SIG-M5 (cell line): ENCODE data around the gene TRUB2.
"Not testable (repeated sequence)": the region's sequence is repeated elsewhere in the genome, so short reads cannot be mapped to it uniquely, and the experiment has no call there.

ENCODE experiments used
- DNase-seq: peaks from one replicate; lab custom pipeline; 2025; lab: John Stamatoyannopoulos, UW

Gene TRUB2

DNA sequence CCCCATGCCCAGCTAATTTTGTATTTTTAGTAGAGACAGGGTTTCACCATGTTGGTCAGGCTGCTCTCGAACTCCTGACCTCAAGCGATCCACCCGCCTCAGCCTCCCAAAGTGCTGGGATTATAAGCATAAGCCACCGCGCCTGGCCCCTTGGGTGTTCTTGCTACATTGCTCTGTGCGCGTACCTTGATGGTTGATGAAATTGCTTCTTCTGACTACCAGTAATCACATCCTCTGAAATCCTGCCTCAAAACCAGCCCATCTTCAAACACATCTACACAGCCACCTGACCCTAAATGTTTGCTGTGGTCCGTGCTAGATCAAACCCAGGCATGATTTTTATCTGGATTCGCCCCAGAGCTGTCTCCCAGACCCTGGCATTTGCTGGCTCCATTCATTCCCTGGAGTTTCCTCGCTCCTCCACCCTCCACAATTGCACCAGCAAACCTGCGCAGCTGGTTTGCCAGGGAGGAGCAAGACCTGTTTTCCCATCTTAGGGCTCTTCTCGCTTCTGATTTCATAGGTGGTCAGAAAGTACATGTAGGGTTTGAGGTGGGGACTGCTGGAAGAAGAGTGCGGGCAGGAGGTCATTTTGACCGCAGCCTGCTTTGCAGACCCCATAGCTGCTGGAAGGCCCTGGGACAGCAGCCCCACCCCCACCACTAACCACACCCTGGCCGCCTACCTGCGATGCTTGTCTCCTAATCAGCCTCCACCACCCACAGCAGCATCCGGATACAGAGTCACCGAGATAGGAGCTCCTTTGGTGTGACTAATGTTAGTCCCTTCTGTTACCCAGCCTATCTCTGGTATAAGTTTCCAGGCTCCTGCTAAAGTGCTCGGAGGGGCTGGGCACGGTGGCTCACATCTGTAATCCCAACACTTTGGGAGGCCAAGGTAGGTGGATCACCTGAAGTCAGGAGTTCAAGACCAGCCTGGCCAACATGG is 23.4 kb downstream of the TRUB2 start:
- DNase-seq, result no peak

DNA sequence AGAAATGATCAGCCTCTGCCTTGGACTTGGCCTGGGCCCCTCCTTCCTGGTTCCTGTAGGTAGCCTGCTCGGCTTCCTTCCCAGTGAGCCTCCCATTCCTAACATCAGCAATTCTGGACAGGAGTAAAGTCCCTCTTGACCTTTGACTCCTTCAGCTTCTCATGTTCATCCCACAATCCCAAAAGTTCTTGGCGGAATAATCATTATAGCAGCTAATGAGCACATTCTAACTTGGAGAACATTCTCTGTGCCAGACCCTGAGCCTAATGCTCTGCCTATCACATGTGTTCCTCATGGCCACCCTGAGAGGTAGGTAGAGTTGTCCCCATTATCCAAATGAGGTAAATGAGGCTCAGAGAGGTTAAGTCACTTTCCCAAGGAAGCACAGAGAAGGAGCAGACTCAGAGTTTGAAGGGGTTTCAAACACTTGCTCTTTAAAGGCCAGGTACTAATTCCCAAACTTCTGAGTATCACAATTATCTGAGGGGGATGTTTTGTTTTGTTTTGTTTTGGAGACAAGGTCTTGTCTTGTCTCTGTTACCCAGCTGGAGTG is 24.9 kb downstream of the TRUB2 start:
- no peak for DNase-seq

DNA sequence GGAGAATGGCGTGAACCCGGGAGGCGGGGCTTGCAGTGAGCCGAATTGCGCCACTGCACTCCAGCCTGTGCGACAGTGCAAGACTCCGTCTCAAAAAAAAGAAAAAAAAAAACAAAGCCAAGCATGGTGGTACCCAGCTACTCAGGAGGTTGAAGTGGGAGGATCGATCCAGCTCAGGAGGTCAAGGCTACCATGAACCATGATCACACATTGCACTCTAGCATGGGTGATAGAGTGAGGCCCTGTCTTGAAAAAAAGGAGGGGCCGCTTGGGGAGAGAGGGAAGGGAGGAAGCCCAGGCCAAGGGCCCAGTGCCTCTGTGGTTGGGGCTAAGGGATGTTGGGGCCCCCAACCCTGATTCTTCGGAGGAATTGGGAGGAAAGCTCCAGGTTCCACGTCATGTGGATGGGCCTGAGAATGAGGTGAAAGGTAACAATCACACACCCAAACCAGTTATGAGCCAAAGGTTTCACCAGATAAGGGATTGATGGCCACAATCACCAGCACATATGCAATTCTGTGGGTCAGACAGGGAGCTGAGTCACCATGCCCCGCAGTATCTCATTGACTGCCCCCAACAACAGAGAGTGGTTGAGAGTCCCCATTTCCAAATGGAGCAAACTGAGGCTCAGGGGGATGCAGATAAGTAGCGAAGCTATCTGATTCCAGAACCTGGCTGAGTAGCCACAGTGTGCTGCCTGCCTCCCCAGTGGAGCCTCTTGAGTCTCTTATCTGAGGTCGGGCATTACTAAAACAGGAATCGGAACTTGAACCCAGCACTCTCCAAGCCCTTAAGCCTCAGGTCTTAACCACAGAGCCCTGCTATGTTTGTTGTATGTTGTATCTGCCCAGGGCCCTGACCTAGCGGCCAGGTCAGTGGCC is 25.7 kb downstream of the TRUB2 start:
- no peak for DNase-seq

DNA sequence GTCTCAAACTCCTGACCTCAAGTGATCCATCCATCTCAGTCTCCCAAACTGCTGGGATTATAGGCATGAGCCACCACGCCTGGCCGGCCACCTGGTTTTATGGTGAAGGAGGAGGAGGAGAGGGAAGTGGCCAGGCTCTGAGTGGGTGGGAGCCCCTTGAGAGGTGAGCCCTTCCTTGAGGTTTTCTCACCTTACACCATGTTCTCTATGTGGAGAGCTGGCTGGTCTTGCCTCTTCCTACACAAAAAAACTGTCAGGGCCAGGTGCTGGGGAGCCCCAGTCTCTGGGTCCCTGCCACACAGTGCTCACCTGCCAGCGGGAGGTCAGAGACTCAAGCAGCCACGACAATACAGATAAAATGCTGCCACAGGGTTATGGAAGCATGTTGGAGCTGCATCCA is 28.1 kb downstream of the TRUB2 start:
- DNase-seq, result no peak

DNA sequence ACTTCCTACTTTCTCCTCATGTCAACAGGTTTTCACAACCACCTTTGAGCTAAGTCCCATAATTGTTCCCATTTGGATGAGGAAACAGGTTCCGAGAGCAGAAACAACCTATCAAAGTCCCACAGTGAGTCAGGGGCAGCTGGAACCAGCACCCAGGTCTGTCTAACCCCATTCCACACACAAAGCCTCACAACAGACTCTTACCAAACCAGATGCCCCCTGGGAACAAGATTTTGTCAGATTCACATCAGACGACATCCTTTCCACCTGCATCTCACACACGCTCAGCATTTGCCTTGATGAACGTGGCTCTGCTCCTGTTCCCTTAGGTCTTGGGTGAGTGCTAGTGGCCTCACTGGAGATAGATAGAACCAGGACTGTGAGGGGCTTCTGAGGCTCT is 29.2 kb downstream of the TRUB2 start:
- DNase-seq, result no peak

DNA sequence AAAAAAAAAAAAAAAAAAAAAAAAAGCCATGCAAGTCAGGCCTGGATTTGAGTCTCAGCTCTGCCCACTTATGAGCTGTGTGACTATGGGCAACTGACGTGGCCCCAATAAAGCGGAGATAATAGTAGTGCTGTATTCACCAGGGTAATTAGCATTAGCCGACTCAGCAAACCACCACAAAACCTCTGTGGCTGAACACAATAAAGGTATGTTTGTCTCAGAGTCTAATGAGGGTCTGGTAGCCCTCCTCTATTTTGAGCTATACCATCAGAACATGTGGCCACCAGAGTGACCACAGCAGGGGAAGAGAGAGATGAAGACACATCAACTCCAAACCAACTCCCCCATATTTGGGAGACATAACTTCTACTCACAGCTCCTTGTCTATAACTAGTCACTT is 30.2 kb downstream of the TRUB2 start:
- DNase-seq, result no peak

DNA sequence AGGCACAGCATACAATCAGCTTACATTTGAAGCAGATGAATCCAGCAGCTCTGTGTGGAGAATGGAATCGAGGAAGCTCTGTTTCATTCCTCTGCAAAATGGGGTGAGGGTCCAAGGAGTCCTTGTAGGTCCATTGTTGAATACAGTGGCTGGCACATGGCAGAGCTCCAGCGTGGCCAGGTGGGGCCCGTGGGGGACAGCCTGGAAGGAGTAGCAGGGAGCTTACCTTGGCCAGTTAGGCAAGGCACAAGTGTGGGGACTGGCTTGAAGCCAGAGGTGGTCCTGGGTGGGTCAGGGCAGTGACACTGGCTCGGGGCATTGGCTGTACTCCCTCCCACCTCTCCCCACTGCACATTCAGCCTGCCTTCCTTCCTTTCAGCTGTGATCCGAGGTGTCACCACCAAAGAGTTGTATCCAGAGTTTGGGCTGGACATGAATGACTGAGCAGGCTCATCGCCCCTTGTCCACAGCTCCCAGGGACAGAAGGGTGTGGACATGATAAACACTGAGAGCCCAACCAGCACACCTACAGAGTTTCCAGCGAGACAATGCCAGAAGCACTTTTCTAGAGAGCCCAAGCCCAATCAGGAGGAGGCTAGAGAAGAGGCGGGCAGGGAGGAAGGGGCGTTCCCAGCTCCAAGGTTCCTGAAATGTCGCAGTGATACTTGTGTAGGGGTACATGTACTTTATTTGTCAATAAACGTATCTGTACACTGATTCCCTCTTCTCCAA is 33.8 kb downstream of the TRUB2 start:
- no peak for DNase-seq

DNA sequence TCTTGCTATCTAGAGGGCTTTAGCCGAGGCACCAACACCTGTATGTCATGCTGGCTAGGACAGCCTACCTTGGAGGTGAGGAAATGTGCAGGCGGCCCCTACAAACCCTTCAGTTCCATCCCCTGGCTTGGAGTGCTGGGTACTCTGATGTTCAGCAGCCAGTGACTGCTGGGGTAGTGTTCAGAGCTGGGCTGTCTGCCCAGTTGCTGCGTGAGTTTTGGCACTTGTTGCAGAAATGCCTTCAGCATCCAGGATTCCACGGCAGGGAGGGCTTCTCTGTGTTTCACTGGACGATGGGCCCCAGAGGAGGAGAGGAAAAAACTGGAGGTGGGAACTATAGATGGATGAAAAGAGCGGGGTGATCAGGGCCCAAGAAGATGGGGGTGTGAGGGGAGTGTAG is 35.8 kb downstream of the TRUB2 start:
- DNase-seq, result no peak

DNA sequence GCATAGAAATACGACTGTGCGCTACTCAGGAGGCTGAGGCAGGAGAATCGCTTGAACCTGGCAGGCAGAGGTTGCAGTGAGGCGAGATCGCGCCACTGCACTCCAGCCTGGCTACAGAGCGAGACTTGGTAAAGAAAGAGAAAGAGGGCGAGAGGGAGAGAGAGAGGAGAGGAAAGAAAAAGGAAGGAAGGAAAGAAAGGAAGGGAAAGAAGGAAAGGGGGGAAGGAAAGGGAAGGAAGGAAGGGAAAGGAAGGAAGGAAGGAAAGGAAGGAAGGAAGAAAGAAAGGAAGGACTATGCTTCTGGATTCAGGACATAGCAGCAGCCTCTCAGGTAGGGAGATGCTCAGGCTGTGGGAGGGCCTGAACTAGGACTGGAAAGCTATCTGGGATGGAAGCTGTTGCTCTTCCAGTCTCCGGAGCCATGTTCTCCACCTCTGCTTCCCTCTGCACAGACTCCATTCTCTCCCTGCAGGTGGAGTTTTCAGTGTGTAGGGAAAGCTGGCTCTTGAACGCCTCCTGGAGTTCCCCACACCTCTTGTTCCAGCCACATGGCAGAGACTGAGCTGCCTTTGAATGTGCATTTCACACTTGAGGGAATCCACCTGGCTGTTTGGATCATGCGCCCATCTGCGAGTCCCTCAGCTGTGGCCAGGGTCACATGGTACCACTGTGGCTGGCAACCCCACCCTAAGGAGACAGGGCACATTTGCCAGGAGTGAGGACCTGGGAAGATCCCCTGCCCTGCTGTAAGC is 37.0 kb downstream of the TRUB2 start:
- DNase-seq, result no peak

DNA sequence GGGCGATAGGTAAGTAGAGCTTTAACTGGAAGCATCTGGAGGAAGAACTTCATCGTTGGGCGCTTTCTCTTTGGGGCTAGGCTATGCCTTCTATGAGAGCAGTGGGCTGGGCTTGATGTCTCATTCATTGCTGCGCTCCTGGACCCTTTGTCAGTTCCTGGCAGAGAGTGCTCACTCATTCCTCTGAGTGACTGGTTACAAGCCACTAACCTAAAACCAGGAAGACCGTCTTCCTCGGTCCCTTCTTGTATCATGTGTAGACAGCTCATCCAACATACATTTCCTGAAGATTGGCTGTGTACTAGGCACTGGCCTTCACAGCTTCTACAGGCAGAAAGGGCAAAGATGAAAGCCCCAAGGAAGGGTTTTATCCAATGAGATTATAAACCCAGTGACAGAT is 39.7 kb downstream of the TRUB2 start:
- DNase-seq, result no peak

DNA sequence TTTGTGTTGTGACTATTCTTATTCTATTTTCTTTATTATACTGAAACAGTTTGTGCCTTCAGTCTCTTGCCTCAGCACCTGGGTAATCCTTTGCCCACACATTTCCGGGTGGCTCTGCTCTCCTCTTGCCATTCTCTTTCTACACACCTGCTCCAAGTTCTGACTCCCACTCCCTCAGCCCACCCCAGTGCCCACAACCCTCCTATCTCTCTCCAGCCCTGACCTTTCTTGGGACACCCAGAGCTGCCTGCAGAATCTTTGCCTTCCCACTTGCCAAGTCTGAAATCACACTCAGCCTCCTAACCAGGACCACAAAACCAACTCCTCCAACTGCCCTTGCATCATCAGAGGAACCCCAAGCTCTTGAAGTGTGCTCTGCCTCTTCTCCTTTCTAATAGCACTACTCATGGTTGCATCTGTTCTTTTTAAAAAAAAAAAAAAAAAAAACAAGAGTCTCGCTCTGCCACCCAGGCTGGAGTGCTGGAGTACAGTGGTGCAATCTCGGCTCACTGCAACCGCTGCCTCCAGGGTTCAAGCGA is 42.1 kb downstream of the TRUB2 start:
- DNase-seq, result peak; percentile 64

DNA sequence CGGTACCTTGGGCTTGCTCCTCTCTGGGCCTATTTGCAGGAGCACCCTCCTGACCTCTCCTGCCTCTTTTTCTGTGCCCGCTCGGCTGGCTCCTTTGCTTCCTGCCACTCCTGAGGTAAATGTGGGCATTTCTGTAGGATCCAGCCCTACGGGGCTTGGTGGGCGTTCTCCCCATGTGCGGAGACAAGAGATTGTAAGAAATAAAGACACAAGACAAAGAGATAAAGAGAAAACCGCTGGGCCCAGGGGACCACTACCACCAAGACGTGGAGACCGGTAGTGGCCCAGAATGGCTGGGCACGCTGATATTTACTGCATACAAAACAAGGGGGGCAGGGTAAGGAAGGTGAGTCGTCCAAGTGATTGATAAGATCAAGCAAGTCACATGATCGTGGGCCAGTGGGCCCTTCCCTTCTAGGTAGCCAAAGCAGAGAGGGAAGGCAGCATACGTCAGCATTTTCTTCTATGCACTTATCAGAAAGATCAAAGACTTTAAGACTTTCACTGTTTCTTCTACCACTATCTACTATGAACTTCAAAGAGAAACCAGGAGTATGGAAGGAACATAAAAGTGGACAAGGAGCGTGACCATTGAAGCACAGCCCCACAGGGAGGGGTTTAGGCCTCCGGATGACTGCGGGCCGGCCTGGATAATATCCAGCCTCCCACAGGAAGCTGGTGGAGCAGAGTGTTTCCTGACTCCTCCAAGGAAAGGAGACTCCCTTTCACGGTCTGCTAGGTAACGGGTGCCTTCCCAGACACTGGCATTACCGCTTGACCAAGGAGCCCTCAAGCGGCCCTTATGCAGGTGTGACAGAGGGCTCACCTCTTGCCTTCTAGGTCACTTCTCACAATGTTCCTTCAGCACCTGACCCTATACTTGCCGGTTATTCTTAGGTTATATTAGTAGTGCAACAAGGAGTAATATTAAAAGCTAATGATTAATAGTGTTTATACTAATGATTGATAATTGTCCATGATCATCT is 42.9 kb downstream of the TRUB2 start:
- not testable (repeated sequence) for DNase-seq

DNA sequence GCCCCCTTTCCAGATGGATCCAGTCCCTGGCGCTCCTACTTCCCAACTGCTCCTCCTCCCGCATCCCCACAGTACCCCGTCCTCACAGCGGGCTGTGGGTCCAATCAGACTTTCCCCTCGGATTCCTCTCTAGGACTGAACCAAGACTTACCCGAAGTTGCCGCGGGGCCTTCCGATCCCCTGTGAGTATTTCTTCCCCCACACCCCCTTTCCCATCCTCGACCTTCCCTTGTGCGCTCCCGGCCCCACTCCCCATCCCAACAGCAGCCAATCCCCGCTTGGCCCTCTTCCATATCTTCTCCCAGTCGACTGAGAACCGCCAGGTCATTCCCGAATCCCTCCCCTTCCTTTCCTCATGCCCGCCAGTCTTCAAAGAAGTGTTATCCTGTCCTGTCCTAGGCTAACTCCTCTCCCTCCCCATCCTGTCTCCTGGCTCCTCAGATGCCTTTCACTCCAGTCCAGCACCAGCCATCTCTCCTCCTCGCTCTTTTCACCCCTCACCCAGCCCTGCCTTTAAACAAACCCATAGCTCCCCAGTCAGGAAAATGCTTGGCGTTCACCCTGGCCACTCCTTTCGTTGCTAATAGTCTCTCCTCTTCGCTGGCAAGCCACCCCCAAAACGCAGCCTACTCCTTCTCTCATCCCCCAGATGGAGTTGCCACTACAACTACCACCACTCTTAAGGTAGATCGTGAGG is 45.5 kb downstream of the TRUB2 start:
- DNase-seq, result no peak

DNA sequence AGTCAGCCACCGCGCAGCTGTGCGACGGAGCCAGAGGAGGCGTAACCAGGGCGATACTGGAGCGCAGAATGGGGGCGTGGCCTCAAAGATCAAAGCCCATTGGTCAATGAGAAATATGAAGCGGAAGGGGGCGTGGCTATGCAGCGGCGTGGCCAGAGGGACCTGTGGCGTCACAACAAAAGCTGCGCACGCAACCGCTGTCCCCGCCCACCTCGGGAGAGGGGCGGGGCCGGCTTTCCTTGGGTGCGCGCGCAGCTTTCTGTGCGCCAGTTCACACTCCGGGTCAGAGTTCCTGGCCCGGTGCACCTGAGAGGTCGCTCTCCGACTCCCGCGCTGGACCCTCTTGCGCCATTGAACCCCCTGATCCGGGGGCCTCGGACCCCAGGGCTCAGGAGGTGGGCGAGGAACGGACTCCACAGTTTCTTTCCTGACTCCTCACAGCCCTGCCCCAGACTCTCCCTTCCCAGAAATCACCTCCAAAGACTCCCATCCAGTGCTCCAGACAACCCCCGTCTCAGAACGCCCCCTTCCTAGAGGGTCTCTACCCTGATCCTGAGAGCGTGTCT is 46.2 kb downstream of the TRUB2 start, which contains the start of gene SWI5:
TSS of gene SWI5 (plus strand) at position 269 of the 566 bp plus-strand sequence.
- peak; percentile 87 for DNase-seq

DNA sequence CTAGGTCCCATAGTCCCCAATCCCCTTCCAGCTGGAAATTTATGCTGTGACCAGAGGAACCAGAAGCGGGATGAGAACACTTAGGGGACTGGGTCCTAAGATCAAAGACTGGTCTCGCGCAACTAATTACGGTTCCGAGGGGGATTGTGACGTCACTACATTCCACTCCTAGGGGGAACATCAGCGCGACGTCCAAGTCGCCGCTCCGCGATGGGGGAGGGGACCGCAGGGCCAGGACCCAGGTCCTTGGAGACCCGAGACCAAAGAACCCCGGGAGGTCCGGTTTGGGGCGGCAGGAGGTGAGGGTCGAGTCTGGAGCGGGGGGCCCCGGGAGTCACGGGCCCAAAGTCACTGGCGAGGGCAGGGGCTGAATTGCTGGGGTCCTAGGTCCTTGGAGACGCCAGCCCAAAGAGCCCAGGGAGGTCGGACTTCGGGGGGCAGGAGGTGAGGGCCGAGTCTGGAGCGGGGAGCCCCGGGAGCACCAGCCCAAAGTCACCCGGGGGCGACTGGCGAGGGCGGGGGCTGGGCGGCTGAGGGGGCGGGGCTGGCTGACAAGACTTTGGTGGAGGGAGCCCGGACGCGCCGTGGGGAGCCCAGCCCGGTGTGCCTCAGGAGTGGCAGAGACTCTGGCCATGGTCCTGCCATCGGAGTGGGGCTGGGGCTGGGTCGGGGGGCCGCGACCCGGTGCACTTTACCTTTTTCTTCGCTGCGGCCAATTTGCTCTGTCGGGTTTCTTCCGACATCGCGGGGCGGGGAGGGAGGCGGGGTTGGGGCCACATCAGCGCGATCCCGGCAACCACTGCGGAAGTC is 46.8 kb downstream of the TRUB2 start, which contains the start of gene GOLGA2:
TSS of gene GOLGA2 (minus strand) at position 810 of the 810 bp plus-strand sequence. CDS start at position 779, 31 bp downstream.
- DNase-seq, result no peak

DNA sequence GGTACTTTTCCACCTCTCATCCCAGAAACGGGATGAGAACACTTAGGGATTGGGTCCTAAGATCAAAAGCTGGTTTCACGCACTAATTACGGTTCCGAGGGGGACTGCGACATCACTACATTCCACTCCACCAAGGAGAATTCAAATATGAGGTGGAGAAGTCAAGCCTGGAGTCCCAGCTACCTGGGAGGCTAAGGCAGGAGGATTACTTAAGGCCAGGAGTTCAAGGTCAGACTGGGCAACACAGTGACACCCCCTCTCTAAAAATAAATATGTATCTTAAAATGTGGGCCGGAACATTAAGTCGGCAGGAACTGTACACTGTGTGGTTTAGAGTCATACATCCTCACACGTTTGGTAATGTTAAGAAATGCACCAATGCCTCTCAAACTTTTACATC is 48.0 kb downstream of the TRUB2 start:
- no peak for DNase-seq

DNA sequence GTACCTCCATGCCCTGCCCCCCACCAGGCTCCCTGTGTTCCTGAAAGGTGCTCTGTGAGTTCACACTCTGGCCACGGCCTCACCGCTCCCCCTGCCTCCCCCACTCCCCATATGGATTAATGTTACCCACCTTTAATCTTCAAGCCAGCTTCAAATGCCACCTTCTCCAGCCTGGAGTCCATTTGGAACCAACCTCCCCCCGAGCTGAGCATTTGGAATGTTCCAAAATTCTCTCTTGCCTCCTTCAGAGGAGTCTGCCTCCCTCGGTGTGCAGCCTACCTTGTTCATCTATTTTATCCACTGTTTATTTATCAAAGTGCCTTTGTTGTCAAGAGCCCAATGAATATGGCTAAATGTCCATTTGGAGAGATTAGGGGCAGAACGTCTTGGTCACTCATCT is 50.7 kb downstream of the TRUB2 start:
- DNase-seq, result no peak

DNA sequence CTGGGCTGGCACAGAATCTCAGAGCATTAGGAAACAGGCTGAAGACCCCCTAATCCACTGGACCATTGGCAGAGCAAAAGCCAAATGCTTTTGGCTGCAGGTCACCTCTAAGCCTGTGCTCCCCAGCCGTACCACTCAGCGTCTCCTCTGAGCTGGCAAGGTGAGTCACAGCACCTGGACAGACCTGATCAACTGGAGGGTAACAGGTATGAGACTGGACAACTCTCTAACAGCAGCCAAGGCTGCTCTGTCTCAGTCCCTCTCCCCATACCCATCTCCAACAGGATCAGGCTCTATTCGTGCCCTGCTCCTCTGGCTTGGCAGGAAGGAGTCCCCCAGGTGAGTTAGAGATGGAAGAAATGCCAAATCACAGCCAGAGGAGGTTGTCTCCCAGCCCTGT is 51.1 kb downstream of the TRUB2 start:
- DNase-seq, result no peak
